Ishikawa (cell line): Measurements from ENCODE around the gene FGD5.

Experiments
- CEBPB ChIP-seq: IDR thresholded peaks from 2 replicates; pipeline ENCODE4 v1.6.1; 2012
- CREB1 ChIP-seq: IDR thresholded peaks from 2 replicates; pipeline ENCODE4 v1.6.1; 2012; ENCODE audit warnings: low read depth
- EGR1 ChIP-seq: IDR thresholded peaks from 2 replicates; pipeline ENCODE4 v1.6.1; 2012
- EP300 ChIP-seq: IDR thresholded peaks from 2 replicates; pipeline ENCODE4 v1.6.1; 2012; ENCODE audit warnings: borderline replicate concordance
- FOXM1 ChIP-seq: IDR thresholded peaks from 2 replicates; pipeline ENCODE4 v1.6.1; 2012; ENCODE audit warnings: low read depth, borderline replicate concordance
- NFIC ChIP-seq: IDR thresholded peaks from 2 replicates; pipeline ENCODE4 v1.6.1; 2012
- RAD21 ChIP-seq: IDR thresholded peaks from 2 replicates; pipeline ENCODE4 v1.6.1; 2012; ENCODE audit warnings: low read depth
- TAF1 ChIP-seq: IDR thresholded peaks from 2 replicates; pipeline ENCODE4 v1.6.1; 2012; ENCODE audit warnings: low read depth, mild to moderate bottlenecking
- TCF12 ChIP-seq: IDR thresholded peaks from 2 replicates; pipeline ENCODE4 v1.6.1; 2012; ENCODE audit warnings: low read depth
- TEAD4 ChIP-seq: IDR thresholded peaks from 2 replicates; pipeline ENCODE4 v1.6.1; 2012
- YY1 ChIP-seq: IDR thresholded peaks from 2 replicates; pipeline ENCODE4 v1.6.1; 2012; ENCODE audit warnings: low read depth
- ZBTB7A ChIP-seq: IDR thresholded peaks from 2 replicates; pipeline ENCODE4 v1.6.1; 2012; ENCODE audit warnings: low read depth
- TF ChIP-seq, protein P1 (sequence below): IDR thresholded peaks from 2 replicates; pipeline ENCODE4 v1.6.1; 2012
- TF ChIP-seq, protein P2 (sequence below): IDR thresholded peaks from 2 replicates; pipeline ENCODE4 v1.6.1; 2012
- TF ChIP-seq, protein P3 (sequence below): IDR thresholded peaks from 2 replicates; pipeline ENCODE4 v1.6.1; 2012; ENCODE audit warnings: low read depth, mild to moderate bottlenecking

Gene FGD5

DNA sequence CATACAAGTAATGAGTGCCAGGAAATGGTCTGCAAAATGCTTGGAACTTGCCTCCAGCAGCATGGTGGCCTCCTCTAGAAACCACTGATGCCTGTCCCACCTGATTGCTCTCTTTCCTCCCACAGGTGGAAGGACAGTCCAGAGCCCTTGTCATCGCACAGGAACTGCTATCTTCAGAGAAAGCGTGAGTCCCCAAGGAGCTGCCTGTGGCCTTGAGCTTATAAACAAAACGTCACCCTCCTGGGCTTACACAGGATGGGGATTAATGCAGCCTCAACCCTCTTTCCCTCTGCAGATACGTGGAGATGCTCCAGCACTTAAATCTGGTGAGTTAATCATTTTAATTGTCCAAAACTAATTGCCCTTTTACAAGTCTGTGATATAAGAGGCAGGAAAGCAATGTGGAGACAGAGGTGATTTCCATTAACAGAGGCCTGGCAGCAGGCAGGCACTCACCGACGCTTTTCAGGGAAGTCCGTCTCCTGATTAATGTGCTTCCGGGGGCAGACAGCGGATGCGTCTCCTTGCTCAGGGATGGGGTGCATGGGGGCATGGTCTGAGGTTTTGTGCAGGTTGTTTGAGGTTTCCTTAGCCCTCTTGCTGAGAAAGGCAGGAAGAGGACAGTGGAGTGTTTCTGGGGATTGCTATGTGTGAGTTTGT lies 61.8 kb downstream of the FGD5 start:
- TF ChIP-seq RAD21 (no peak), ZBTB7A (no peak), FOXM1 (no peak), CREB1 (no peak)

GRCh38 chr3:14883226-14883625 lies 64.5 kb downstream of the FGD5 start:
- TF ChIP-seq EGR1 (no peak), CREB1 (no peak), TEAD4 (no peak), TCF12 (no peak), CEBPB (no peak), NFIC (no peak), EP300 (no peak), TAF1 (no peak), FOXM1 (no peak), RAD21 (no peak), YY1 (no peak), ZBTB7A (no peak)
- TF ChIP-seq, protein P1, sequence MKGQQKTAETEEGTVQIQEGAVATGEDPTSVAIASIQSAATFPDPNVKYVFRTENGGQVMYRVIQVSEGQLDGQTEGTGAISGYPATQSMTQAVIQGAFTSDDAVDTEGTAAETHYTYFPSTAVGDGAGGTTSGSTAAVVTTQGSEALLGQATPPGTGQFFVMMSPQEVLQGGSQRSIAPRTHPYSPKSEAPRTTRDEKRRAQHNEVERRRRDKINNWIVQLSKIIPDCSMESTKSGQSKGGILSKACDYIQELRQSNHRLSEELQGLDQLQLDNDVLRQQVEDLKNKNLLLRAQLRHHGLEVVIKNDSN, result no peak
- TF ChIP-seq, protein P2, sequence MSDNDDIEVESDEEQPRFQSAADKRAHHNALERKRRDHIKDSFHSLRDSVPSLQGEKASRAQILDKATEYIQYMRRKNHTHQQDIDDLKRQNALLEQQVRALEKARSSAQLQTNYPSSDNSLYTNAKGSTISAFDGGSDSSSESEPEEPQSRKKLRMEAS, result no peak
- TF ChIP-seq, protein P3, sequence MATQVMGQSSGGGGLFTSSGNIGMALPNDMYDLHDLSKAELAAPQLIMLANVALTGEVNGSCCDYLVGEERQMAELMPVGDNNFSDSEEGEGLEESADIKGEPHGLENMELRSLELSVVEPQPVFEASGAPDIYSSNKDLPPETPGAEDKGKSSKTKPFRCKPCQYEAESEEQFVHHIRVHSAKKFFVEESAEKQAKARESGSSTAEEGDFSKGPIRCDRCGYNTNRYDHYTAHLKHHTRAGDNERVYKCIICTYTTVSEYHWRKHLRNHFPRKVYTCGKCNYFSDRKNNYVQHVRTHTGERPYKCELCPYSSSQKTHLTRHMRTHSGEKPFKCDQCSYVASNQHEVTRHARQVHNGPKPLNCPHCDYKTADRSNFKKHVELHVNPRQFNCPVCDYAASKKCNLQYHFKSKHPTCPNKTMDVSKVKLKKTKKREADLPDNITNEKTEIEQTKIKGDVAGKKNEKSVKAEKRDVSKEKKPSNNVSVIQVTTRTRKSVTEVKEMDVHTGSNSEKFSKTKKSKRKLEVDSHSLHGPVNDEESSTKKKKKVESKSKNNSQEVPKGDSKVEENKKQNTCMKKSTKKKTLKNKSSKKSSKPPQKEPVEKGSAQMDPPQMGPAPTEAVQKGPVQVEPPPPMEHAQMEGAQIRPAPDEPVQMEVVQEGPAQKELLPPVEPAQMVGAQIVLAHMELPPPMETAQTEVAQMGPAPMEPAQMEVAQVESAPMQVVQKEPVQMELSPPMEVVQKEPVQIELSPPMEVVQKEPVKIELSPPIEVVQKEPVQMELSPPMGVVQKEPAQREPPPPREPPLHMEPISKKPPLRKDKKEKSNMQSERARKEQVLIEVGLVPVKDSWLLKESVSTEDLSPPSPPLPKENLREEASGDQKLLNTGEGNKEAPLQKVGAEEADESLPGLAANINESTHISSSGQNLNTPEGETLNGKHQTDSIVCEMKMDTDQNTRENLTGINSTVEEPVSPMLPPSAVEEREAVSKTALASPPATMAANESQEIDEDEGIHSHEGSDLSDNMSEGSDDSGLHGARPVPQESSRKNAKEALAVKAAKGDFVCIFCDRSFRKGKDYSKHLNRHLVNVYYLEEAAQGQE, result no peak

DNA sequence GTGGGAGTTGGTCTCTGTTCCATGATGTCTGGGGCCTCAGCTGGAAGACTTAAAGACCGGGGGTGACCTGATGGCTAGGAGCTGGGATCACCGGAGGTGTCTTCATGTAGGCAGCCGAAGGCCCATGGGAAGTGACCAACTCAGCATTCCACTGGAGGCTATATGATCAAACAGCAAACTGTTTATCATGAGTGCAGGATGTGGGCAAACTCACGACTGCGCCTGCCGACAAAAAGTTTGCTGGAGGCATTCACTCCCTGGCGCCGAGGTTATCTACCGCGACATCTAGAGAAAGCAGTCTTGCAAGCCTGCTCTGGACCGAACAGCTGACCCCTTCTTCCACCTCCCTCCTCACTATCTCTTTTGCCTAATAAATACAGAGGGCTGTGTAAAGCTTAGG lies 65.9 kb downstream of the FGD5 start:
- TF ChIP-seq NFIC, result no peak
- TF ChIP-seq ZBTB7A, result no peak
- TF ChIP-seq, protein P1, result no peak
- TF ChIP-seq FOXM1, result no peak
- no peak for TF ChIP-seq TEAD4
- TF ChIP-seq TAF1, result no peak

GRCh38 chr3:14885307-14885706 lies 66.5 kb downstream of the FGD5 start:
- TF ChIP-seq, protein P2, result no peak
- TF ChIP-seq, protein P1, result no peak
- TF ChIP-seq FOXM1, result no peak
- TF ChIP-seq CEBPB, result no peak
- TF ChIP-seq EP300, result no peak
- TF ChIP-seq, protein P3, result no peak
- TF ChIP-seq YY1, result no peak
- TF ChIP-seq EGR1, result no peak
- TF ChIP-seq RAD21, result no peak
- TF ChIP-seq ZBTB7A, result no peak
- TF ChIP-seq CREB1, result no peak
- no peak for TF ChIP-seq TCF12

GRCh38 chr3:14886101-14886500 lies 67.3 kb downstream of the FGD5 start:
- TF ChIP-seq, protein P2, result no peak
- TF ChIP-seq, protein P3, result no peak
- TF ChIP-seq TCF12, result no peak
- no peak for TF ChIP-seq TEAD4
- TF ChIP-seq CREB1, result no peak
- TF ChIP-seq TAF1, result no peak
